Right kidney (tissue), 9 donors: ENCODE data around the gene TENM3.
"Not testable (repeated sequence)": the region's sequence is repeated elsewhere in the genome, so short reads cannot be mapped to it uniquely, and the experiment has no call there.

Experiments used
- DNase-seq: peaks from one replicate; pipeline ENCODE4 v3.0.0-alpha.2; 2016
- long read RNA-seq, 8 donors: transcript quantifications; one replicate each; lab custom pipeline, GENCODE V29; 2026

TENM3 gene
- long read RNA-seq, donor 1: 0 reads
- long read RNA-seq, donor 2: 0 reads
- long read RNA-seq, donor 3, partial matches to known transcripts: 0 of 1 reads
- long read RNA-seq, donor 3, other reads (novel, unspliced or antisense): 0 of 1 reads
- long read RNA-seq, donor 4, partial matches to known transcripts: 0 of 2 reads
- long read RNA-seq, donor 4, other reads (novel, unspliced or antisense): 0 of 2 reads
- long read RNA-seq, donor 5, partial matches to known transcripts: 0 of 1 reads
- long read RNA-seq, donor 5, other reads (novel, unspliced or antisense): 0 of 1 reads
- long read RNA-seq, donor 6: 0 reads
- long read RNA-seq, donor 7, partial matches to known transcripts: 0 of 3 reads
- long read RNA-seq, donor 7, other reads (novel, unspliced or antisense): 0 of 3 reads
- long read RNA-seq, donor 8: 0 reads

DNA sequence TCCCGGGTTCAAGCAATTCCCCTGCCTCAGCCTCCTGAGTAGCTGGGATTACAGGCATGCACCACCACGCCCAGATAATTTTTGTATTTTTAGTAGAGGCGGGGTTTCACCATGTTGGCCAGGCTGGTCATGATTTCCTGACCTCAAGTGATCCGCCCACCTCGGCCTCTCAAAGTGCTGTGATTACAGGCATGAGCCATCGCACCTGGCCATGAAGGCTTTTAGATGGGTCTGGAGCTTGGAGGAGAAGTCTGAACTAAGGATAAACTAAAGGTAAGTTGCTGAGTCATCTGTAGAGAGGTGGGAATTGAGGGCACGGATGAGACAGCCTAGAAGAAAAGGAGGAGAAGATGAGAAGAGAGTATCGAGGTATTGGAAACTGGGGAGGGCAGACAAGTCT lies at the start of gene TENM3:
Gene TENM3, plus strand, starts transcription at position 199 of the 400 bp plus-strand sequence. CDS start 80,619 bp downstream, outside the sequence.
- not testable (repeated sequence) for DNase-seq

DNA sequence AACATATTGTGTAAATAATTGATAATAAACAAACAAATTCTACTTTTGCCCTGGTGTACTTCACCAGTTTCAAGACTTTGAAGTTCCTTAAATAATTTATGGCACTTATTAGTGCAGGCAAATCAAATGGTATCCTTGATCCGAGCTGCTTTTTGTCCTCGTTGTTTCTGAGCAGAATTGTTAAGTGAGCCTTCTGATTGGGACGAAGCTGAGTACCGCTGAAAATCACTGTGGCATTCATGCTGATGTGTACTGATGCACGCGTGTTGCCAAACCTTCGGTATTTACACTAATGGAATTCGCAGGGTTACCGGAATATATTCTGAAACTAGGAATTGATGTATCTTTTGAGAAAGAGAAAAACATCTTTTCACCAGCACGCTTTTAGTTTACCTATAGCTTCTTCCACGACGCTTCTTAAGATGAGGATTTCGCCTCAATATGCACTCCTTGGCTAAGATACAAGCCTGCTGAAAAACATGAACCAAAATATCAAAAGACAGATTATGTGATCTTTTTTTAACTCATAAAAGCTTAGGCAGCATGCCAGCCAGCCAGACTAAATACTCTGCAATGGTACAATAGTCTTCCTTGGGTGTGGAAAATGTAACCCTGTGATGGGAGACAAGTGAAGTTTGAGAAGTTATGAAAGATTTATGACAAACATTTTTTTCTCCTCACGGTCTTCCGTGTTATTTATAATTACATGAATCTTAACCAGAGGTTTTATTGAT lies 48.9 kb upstream of the TENM3 start:
- DNase-seq: no peak

DNA sequence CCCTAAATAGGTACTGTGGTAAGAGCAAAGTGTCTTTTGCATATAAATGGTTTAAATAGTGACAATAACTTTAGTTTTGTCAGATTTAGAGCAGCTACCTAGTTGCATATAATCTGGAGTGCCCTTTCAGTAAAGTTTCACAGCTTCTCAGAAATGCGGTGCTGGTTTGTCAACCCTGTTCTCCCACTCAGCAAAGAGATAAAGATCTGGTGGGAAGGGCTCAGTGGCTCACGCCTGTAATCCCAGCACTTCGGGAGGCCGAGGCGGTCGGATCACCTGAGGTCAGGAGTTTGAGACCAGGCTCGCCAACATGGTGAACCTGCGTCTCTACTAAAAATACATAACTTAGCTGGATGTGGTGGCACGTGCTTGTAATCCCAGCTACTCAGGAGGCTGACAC lies 45.6 kb upstream of the TENM3 start:
- no peak for DNase-seq

DNA sequence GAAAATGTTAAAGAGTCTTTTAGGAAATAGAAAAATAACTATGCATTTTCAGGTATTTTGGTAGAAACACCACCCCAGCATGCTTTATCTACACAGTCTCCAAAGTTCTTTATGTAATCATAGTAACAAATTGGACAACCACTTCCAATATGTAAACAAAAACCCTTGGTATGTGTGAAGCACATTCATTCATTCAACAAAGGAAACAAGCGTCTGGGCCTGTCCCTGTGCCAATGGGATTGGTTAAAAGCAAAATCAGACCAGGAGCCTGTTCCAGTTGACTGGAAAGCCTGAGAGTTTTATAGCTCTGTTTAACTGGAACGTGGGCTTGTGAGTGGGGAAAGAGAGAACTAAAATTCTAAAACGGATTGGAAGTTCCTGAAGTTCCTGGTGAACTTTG lies 41.3 kb upstream of the TENM3 start:
- DNase-seq: no peak

DNA sequence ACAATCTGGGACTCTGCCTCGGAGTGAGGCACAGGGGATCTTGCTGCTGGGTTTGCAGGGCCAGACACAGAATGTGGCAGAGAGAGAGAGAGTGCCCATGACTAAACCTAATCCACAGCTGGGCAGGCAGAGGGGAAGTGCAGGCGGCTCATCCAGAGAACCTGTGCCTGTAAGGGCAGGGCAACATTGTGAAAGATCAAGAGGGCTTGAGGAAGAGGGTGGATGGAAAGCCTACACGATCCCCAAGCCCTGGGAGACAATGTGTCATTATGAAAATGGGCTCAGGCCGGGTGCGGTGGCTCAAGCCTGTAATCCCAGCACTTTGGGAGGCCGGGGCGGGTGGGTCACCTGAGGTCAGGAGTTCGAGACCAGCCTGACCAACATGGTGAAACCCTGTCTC lies 40.6 kb upstream of the TENM3 start:
- DNase-seq: no peak

DNA sequence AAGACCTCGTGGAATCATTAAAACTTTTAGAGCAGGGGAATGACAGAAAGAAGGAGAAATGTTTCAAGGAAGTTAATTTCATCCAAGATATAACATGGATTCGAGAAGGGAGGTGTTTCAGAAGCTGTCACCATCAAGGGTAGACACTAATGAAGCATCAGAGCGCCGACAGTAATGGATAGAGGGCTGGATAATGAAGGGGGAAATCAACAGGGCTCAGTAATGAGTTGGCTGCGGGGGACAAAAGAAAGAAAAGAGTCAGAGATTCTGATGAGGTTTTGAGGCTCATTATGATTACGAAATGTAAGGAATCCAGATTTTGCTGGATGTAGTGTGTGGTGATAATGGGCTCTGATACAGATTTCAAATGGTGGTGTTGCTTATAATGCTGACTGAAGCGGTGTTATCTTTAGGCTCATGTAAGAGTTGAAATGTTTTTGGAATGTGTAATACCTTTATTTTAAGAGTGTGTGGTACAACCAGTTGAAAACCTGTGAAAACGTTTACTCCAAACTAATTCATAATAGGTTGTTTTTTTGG lies 39.3 kb upstream of the TENM3 start:
- DNase-seq: no peak

DNA sequence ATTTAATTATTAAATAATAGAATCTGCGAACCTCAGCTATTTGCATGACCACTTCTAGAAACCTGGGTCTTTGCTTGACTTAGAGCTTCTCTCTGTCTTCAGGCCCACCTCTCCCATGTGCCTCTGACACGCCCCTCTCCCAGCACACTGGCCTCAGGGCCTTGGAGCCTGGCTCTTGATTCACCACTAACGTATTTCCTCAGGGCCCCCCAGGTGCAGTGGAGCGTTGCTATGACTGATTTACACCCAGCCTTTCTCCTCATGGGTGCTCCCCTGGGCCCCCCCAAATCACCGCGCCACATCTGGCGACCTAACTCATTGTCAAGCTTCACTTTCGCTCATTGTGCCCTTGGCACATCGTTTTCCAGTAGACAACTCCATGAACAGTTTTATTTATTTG lies 37.9 kb upstream of the TENM3 start:
- no peak for DNase-seq

DNA sequence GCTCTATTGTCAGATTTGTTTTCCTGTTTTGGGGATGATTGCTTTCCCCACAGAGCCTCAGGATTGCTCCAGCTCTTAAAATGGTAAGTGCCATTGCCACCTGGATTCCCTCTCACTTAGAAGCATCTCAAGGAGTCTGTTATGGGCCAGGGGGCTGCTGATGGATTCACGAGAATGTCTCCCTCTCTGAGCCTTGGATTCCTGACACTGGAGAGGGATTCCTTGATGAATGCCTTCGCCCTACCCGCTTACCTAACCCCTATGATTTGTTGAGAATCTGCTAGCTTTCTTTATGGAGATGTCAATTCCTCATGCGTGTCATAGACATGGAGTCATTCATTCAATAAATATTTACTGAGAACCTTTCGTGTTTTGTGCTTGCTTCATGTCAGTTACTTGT lies 36.9 kb upstream of the TENM3 start:
- DNase-seq: no peak

DNA sequence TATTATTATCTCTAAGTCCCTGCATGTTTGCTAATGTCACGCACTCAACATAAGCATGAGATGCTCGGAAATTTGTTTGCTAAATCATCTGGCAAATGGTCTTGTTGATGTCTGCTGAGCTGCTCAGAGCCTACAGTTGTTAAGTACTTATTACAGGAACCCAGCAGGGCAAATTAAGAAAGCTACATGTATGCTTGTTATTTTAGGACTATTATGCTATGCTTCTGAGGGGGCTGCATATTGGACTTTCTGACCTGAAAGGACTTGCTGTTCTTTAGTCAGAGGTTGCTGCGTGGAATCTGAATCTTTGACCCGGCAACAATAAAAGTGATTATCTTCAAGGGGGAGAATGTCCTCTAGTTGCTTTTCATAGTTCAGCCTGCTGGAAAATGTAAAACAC lies 36.3 kb upstream of the TENM3 start:
- DNase-seq: no peak

DNA sequence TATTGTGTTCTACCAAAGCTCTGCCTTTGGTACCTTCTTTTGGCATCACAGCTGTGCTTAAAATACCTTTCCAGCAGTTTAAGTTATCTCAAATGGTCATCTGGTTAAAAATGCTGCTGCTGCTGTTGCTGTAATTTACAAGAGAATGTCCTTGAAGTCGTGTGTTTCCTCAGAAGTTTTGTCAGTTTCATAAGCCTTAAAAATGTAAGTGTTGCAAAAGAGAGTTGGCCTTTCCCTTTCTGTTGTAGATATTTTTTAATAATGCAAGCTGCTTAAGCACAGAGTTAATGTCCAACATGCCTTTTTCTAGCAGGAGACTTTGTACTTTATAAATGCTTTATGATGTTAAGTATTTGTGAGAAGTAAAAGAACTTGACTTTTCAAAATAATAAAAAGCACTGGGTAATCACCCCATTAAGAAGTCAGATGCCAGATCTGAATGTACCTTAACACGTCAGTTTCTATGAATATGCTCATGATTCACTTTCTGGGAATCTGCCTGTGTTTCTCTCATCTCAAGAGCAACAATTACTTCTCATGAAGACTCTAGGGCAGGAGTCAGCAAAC lies 35.3 kb upstream of the TENM3 start:
- DNase-seq: no peak

DNA sequence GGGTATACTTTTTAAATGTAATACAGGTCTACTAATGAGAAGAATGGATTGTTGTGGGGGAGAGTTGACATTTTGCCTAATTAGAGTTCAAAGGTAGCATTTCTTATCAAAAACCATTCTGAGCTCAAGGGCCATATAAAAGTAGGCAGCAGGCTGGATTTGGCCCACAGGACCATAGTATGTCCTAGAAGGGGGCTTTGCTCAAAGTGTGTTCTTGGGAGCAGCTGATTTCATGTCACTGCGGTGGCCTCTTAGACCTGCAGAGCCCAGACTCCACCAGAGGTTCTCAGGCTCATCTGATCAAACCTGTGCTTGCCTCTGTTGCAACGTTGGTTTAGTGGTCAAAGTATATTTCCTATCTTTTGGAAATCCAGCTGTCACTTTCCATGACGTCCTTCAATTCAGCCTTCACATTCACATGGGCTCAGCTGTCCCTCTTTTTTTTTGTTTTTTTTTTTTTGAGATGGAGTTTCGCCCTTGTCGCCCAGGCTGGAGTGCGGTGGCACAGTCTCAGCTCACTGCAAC lies 34.6 kb upstream of the TENM3 start:
- no peak for DNase-seq

DNA sequence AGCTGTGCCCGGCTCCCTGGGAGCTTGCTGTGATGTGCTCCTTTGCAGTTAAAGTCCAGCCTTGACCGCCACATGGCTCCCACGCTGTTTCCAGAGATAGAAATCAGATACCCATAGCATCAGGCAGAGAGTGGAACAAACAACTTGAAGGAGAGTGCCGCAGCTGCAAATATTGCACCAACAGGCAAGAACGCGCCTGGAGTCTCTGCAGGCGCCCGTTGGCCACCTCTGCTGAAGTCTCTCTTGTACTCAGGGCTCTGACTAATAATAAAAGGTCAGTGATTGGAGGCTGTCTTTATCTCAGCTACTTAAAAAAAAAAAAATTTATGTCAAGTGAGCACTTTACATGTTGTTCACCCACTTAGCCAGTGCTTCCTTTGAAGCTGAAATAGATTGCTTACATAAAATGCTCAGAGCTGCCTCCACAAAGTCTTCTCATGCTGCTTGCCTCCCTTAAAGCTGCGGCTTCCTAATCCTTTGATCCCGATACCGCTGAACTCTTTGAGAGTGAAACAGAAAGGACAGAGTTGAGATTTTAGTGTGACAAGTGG lies 30.9 kb upstream of the TENM3 start:
- DNase-seq: peak; percentile 29

DNA sequence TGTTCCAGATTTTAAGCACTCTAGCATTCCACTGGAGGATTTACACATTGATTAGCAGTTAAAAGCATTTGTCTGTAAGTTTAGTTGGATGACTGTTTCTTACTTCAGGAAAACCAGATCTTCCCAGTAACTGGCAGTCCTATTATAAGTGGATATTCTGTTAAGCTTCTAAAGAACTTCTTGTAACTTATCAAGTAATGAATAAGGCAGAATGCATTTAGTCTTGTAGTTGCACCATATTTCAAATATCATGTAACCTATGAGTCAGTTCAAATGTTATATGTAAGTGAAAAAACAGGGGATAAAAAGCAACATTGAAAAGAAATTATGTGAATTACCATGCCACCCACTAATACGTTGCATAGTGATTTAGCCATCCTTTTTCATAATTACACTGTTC lies 30.2 kb upstream of the TENM3 start:
- no peak for DNase-seq

DNA sequence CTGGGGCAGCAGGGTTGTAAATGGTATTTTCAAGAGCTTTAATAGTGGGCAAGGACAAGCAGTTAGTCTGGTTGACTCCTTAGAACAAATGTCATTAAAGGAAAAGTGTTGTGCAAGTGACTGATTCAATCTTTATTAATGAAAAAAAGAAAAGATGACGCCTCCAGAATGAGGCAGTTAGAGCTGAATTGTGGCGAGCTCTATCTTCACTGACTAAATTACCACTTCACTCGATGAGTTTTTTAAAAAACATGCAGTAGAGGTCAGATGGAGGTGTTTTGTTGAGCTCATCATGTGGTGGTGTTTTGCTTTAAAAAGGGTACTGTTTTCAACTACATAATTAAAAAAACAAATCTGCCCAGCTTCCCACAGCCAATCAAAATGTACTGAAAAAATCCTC lies 28.1 kb upstream of the TENM3 start:
- DNase-seq: no peak

DNA sequence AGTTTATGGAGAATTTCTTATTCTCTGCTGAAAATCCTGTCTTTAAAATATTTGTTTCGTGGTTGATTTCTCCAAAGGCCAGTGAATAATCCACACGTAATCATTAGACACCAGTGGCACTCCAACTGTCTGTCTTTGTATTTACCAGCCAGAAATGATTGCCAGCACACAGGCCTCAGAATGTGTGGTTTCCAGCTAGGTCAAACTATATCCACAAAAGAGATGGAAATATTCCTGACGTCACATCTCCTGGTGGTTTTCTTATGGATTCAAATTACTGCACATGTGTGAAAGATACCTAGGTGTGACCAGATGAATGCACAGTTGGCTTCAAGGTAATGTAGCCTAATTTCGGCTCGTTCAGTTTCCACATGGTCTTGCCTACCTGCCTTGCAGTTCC lies 27.2 kb upstream of the TENM3 start:
- DNase-seq: no peak

DNA sequence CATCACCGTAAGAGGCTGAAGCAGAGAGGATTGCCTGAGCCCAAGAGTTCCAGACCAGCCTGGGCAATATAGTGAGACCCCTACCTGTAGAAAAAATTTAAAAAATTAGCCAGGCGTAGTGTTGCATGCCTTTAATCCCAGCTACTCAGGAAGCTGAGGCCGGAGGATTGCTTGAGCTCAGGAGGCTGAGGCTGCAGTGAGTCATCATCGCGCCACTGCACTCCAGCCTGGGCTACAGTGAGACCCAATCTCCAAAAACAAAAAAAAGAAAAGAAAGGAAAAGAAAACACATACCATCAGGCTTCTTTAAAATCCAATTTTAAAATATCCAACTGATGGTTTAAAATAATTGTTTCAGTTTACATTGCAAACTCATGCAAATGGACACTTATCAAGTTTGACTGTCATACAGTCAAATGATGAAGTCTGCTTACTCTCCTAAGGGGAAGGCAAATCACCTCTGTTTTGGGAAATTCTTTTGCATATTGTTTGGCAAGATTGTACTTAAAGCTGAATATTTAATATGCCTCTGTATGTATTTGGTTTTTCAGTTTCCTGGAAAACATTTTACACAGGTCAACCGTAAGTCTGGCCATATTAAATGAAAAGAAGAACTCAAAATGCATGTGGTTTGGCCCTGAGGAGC lies 23.7 kb upstream of the TENM3 start:
- no peak for DNase-seq

DNA sequence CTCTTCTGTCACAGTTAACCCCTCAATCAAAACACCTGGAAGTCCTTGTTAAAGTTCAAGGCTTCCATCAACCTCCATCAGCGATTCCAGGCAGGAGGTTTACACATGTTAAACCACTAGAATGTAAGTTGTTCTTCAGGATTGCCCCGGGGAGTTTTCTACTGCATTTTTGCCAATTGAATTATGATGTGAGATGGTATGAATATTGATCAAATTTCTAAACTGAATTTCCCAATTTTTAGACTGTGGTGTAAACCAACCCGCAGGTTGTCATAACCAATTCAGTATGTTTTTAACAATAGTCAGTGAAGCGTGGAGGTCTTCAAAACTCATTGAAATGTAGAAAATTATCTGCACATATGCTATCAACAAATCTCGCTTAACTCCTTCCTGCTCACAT lies 21.2 kb upstream of the TENM3 start:
- no peak for DNase-seq

DNA sequence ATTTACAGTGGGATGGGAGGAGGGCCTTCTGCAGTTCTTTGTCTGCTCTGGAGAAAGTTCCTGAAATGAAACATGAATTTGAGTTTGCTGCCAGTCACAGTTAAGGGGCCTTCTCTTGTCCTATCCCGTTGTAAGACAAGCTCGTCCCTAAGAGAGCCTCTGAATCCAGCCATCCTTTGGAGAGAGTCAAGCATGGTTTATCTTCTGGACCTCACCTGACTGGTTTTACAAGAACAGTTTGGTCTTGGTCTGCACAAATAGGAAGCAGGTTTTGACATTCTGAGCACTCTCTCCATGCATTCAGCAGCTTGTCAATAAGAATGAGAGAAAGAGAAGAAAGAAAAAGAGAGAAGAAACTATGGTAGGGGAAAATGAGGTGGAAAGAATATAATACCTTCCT lies 20.4 kb upstream of the TENM3 start:
- DNase-seq: no peak

DNA sequence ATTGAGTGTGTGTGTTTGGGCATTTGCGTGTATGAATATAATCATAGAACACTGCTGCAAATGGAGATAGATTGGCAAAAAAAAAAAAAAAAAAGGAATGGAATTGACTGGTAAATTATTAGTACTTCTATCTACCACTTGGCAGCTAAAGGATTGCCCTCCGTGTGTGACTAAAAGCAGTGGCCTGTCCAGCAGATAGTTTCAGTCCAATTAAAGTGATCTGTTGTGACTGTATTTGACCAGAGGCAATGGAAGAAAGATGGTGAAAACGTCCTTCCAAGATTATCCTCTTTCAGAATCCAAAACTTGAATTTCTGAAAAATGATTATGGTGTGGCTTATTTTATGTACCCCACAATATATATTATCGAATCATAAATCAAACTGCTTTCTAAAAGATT lies 19.5 kb upstream of the TENM3 start:
- no peak for DNase-seq

DNA sequence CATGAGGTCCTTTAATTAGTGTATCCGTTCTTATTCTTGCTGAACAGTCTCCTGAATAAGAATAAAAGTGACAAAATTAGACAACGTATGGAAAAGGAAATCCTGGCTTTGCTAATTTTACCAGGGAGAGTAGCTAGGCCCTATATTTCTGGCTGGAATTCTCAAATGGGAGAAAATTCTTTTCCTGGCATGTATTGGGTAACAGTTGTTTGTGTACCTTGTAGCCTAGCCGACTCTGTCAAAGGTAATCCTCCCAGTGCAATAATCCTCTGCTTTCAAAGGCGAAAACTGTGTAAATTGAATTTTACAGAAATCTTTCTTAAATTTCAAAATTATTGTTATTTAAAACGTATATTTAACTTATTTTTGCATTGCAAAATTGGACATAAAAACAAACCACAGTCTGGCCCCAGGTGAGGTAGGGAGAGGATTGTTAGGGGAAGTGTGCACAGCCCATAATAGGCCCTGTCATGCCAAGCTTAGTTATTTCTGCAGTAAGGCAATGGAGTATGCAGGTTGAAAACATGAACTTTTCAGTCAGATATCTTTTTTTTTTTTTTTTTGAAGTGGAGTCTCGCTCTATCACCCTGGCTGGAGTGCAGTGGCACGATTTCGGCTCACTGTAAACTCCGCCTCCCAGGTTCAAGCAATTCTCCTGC lies 18.9 kb upstream of the TENM3 start:
- no peak for DNase-seq

DNA sequence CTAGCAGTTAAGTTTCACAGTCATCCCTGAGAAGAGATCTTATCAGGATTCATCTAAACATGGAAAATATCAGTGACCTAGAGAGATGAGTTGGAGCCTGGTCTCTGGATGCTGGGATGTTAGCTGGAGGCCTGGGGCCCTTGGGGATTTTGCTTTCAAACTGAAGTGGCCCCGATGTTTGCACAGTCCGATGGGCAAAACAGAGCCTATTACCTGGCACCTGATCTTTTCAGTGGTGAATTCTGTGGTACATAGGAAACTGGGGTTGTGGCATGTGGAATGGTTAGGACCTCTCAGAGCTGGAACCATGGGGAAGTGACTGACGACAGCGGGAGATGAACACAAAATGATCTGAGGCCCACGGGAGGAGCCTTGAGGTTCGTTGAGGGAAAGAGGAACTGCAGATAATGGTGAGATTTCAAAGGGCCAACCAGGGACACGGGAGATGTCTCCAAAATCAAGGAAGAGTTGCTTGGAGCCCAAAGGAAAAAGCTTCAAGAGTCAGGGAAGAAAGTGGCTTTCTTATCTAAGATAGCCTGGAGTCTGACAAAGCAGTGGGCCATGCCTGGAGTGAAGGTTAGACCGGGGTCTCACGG lies 17.8 kb upstream of the TENM3 start:
- no peak for DNase-seq
